Sigmoid colon (tissue), 4 donors: ENCODE results near the gene TSPAN18.

ENCODE experiments used
- CTCF ChIP-seq, 4 experiments: fragments of 450-650 bp in 3 of 4; fragments of 200-600 bp in 1 of 4; IDR thresholded peaks; one replicate each; pipeline ENCODE4 v1.5.1; 2016 to 2019; ENCODE audit warnings: antibody characterized with exemption in 4 of 4, mild to moderate bottlenecking in 3 of 4, moderate library complexity in 2 of 4
- EP300 ChIP-seq, 4 donors: sonication (generic); formaldehyde crosslinking; IDR thresholded peaks; one replicate each; pipeline ENCODE4 v1.6.1; 2017; ENCODE audit warnings: antibody characterized with exemption in 4 of 4
- POLR2A ChIP-seq, 2 donors: fragments of 450-650 bp; IDR thresholded peaks; one replicate each; pipeline ENCODE4 v1.6.1; 2016; ENCODE audit warnings: antibody characterized with exemption in 2 of 2, mild to moderate bottlenecking in 2 of 2, moderate library complexity in 2 of 2
- POLR2AphosphoS5 ChIP-seq, 4 donors: sonication (generic); formaldehyde crosslinking; IDR thresholded peaks; one replicate each; pipeline ENCODE4 v1.6.1; 2017; ENCODE audit warnings: antibody characterized with exemption in 4 of 4

DNA sequence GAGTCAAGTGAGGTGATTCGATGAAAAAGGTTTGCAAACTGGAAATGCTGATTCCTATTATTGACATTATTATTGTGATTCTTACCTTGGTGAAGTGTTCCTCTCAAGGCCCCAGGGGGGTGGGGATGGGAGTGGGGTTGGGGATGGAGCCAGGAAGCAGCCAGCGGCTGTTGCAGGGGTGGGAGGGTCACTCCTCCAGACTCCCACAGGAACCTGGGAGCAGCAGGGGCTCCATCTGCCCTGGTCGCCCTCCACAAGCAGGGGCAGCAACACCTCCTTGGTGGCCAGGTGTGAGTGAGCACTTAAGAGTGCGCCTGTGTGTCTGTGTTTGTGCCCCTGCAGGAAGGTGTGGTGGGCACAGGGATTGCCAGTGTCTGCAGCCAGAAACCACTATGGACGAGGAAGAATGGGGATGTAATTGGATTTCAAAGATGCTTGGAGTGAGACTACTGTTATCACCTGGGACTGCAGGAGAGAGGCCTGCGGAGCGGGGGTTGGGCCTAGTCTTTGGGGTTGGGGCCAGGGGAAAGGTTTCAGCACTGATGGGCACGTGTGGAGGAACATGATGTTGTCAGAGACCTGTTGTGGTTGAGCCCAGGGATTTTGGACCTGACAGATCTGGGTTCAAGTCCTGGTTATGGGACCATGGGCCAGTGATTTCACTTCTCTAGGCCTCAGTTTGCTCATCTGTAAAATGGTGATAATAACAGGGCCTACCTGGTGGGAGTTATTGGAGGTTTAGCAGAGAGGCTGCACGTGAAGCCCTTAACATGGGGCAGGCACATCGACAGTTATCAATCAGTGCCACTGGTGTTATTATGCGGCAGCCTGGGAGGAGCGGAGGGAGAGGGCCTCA is 227.5 kb downstream of the TSPAN18 start:
- no peak for TF ChIP-seq CTCF (IDR thresholded peaks at IDR 0.05)
- TF ChIP-seq POLR2A (IDR thresholded peaks at IDR 0.05), result no peak
- no peak for TF ChIP-seq POLR2AphosphoS5 (IDR thresholded peaks at IDR 0.05)
- no peak for TF ChIP-seq EP300 (IDR thresholded peaks at IDR 0.05)
